GM21723 (cell line): ENCODE results near the gene ERBB4.
A peak's percentile ranks its signal among the peaks of the same experiment; 100 is the strongest.

Experiments
- ATAC-seq: cut with Tn5 transposase; IDR thresholded peaks from one replicate; pipeline ENCODE4 v1.9.1; 2021; ENCODE audit warnings: mild to moderate bottlenecking, moderate library complexity; ENCODE audit not compliant: unreplicated experiment

ERBB4 gene

GRCh38 chr2:211948932-211949331 is 589.7 kb downstream of the ERBB4 start:
- ATAC-seq = no peak

- ATAC-seq = no peak
These were observed 591.6 kb downstream of the ERBB4 start for GRCh38 chr2:211946960-211947359.

- peak; percentile 57 for ATAC-seq
These were observed 594.0 kb downstream of the ERBB4 start for GRCh38 chr2:211944572-211944971.

- no peak for ATAC-seq
These were observed 596.4 kb downstream of the ERBB4 start for GRCh38 chr2:211942153-211942552.

GRCh38 chr2:211941216-211941747 is 597.3 kb downstream of the ERBB4 start:
- no peak for ATAC-seq

- no peak for ATAC-seq
These were observed 599.4 kb downstream of the ERBB4 start for GRCh38 chr2:211939177-211939576.

- ATAC-seq = no peak
These were observed 603.8 kb downstream of the ERBB4 start for GRCh38 chr2:211934811-211935210.

GRCh38 chr2:211931314-211931713 is 607.3 kb downstream of the ERBB4 start:
- ATAC-seq = no peak

- ATAC-seq = peak; percentile 96
These were observed 608.3 kb downstream of the ERBB4 start for GRCh38 chr2:211930331-211930730.

GRCh38 chr2:211928201-211928600 is 610.4 kb downstream of the ERBB4 start:
- no peak for ATAC-seq

GRCh38 chr2:211923019-211923418 is 615.6 kb downstream of the ERBB4 start:
- ATAC-seq = no peak

GRCh38 chr2:211903961-211904360 is 634.6 kb downstream of the ERBB4 start:
- no peak for ATAC-seq

- no peak for ATAC-seq
These were observed 637.3 kb downstream of the ERBB4 start for GRCh38 chr2:211901226-211901846.

- ATAC-seq = no peak
These were observed 638.1 kb downstream of the ERBB4 start for GRCh38 chr2:211900518-211900917.

GRCh38 chr2:211900000-211900399 is 638.6 kb downstream of the ERBB4 start:
- ATAC-seq = no peak

- ATAC-seq = no peak
These were observed 639.9 kb downstream of the ERBB4 start for GRCh38 chr2:211898702-211899101.

- ATAC-seq = no peak
These were observed 657.2 kb downstream of the ERBB4 start for GRCh38 chr2:211881449-211881848.

GRCh38 chr2:211879323-211879722 is 659.3 kb downstream of the ERBB4 start:
- ATAC-seq = no peak

GRCh38 chr2:211877061-211877460 is 661.5 kb downstream of the ERBB4 start:
- ATAC-seq = no peak

- no peak for ATAC-seq
These were observed 663.1 kb downstream of the ERBB4 start for GRCh38 chr2:211875488-211875887.

- ATAC-seq = no peak
These were observed 669.5 kb downstream of the ERBB4 start for GRCh38 chr2:211868996-211869533.

GRCh38 chr2:211867845-211868451 is 670.7 kb downstream of the ERBB4 start:
- peak; percentile 97 for ATAC-seq
